ENCODE results near the gene FLT4. TPM values are rescaled to one million over a fixed set of nuclear protein-coding genes. Genes with fewer than 3 reads are reported as not detected.
A peak's percentile ranks its signal among the peaks of the same experiment; 100 is the strongest.

Gene FLT4
- polyA plus RNA-seq, 6 donors from 2014 or later = not detected

- DNase-seq = no peak
- no peaks in the 10 kb centered on the region for H3K4me1 Mint-ChIP-seq
- H3K27ac Mint-ChIP-seq = no peak overlapping the region
- no peak overlapping the region for H3K4me3 Mint-ChIP-seq
- ATAC-seq (ENCODE audit: low read depth in 2 of 2) = no peak
- H3K27me3 Mint-ChIP-seq = peaks cover 0 to 8% (median 4%) of the 10 kb centered on the region in 3 donors
- H3K9me3 Mint-ChIP-seq = no peaks in the 10 kb centered on the region
- H3K36me3 Mint-ChIP-seq = no peaks in the 10 kb centered on the region
Measured at GRCh38 chr5:180600554-180601041, 48.8 kb downstream of the FLT4 start.

DNA sequence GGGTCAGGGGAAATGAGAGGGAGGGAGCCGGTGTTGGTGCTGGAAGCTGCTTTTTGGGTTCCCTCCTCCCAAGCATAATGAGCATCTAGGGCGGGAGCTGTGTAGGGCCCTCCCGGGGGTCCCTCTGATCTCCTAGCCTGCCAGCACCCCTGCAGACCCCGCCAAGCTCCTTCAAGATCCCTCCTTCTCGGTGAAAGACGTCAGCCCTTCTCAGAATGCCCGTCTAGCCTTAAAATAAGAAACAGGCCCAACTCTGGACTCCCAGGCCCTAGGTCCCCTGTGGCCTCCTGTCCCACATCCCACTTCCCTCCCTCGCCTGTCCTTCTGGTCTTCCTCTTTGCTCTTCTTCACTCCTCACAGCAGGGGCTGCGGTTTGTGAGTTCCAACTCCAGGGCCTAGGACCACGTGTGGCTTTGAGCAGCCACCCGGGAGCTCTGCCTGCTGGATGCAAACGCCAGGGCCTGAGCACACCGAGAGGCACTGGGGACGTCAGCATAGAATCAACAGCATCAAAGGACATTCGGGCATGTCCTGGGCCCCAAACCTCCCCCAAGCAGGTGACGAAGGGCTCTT is 49.3 kb downstream of the FLT4 start:
- ATAC-seq (ENCODE audit: low read depth in 2 of 2) = no peak
- no peak for DNase-seq
- Mint-ChIP-seq H3K9me3 (peaks cover 0 to 1% (median 0%) of the 10 kb centered on the region in 7 donors), H3K27ac (no peak overlapping the region), H3K36me3 (no peaks in the 10 kb centered on the region), H3K4me3 (no peak overlapping the region), H3K27me3 (peaks cover 0 to 8% (median 4%) of the 10 kb centered on the region in 3 donors), H3K4me1 (no peaks in the 10 kb centered on the region)

DNA sequence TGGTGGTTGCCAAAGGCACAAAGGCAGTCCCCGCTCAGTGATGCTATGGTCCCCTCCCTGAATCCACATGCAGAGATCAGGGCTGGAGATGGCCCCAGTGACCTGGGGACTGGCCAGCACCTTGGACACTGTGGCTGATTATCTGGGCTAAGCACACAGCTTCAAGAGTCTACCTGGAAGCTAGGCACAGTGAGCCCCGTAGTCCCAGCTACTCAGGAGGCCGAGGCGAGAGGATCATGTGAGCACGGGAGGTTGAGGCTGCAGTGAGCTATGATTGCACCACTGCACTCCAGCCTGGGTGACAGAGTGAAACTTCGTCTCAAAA is 49.8 kb downstream of the FLT4 start:
- no peaks in the 10 kb centered on the region for H3K36me3 Mint-ChIP-seq
- no peak overlapping the region for H3K4me3 Mint-ChIP-seq
- ATAC-seq (ENCODE audit: low read depth in 2 of 2) (no peak), DNase-seq (no peak)
- no peak overlapping the region for H3K27ac Mint-ChIP-seq
- peaks cover 3 to 8% (median 4%) of the 10 kb centered on the region in 3 donors for H3K27me3 Mint-ChIP-seq
- peaks cover 0 to 4% (median 0%) of the 10 kb centered on the region in 7 donors for H3K9me3 Mint-ChIP-seq
- no peaks in the 10 kb centered on the region for H3K4me1 Mint-ChIP-seq

DNA sequence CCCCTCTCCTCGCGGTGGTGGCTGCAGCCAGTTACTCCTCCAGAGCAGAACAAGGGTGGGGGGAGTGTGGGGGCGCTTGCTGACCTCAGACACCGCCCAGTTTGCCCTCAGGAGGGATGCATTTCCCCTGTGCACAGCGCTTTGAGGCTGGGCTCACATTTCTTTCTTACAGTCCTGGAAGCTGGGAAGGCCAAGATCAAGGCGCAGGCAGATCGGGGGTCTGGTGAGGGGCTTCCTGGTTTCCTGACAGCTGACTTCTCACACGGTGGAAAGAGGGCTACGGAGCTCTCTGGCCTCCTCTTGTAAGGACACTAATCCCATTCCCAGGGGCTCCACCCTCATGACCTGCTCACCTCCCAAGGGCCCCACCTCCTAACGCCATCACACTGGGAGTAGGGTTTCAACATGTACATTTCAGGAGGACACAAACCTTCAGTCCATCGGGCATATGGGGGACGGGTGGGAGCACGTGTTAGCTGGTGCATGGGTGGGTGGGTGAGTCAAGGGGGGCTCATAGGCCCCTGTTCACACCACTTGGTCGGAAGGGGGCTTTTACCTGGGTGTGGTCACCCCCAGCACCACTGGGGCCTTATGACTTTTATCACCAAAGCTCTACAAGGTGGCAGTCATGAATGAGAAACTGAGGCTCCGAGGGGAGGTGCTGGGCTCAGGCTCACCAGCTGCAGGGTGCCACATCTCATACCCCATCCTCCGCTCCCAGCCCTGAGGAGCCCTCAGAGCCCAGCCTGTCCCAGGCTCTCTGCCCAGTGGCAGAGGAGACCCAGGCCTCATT is 50.4 kb downstream of the FLT4 start:
- no peaks in the 10 kb centered on the region for H3K4me1 Mint-ChIP-seq

DNA sequence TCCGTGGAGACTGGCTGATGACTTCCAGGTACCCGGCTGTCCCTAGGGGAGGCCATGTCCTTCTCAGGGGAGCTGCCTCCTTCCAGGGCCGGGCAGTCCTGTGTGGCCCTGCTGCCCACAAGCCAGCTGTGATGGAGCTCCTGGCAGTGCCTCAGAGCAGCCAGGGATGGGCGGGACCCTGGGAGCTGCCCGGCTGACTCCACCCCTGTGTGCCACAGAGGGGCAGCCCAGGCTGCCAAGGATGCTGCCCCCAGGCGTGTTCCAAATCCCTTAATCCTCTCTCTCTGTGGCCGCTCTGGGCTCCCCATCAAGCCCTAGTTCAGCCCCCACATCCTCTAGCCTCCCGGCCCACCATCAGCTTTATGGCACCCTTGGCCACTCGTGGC is 51.1 kb downstream of the FLT4 start:
- Mint-ChIP-seq H3K4me3 (no peak overlapping the region), H3K4me1 (no peaks in the 10 kb centered on the region), H3K9me3 (peaks cover 0 to 4% (median 0%) of the 10 kb centered on the region in 7 donors), H3K27ac (no peak overlapping the region), H3K27me3 (peaks cover 10 to 15% (median 15%) of the 10 kb centered on the region in 3 donors), H3K36me3 (no peaks in the 10 kb centered on the region)
- DNase-seq = no peak
- no peak for ATAC-seq (ENCODE audit: low read depth in 2 of 2)

More for the DNA sequence above, 50.4 kb downstream of the FLT4 start:
- no peaks in the 10 kb centered on the region for H3K36me3 Mint-ChIP-seq
- ATAC-seq (ENCODE audit: low read depth in 2 of 2) = no peak
- H3K9me3 Mint-ChIP-seq = peaks cover 0 to 4% (median 0%) of the 10 kb centered on the region in 7 donors
- no peak overlapping the region for H3K4me3 Mint-ChIP-seq
- no peak for DNase-seq
- H3K27ac Mint-ChIP-seq = no peak overlapping the region
- H3K27me3 Mint-ChIP-seq = peaks cover 6 to 8% (median 8%) of the 10 kb centered on the region in 3 donors

DNA sequence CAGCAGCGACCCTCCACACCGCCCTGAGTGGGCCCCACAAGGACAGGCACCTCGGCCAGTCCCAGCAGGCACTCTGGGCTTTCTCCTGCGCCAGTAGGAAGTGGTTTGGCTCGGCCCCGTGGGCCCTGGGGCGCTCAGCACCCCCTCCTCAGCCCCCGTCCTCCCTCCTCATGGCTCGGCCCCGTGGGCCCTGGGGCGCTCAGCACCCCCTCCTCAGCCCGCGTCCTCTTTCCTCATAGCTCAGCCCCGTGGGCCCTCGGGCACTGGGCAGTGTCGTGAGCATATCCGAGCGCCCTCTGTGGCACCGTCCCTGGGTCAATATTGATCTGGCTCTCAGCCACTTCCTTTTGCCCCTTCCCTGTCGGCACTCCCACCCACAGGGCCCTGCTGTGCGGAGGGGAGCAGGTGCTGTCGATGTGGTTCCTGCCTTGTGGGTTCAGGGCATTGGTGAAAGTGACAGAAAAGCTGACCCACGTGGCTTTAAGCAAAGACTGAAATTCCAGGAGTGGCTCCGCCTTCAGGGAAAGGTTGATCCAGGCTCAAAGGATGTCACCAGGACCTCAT is 52.6 kb downstream of the FLT4 start:
- Mint-ChIP-seq H3K9me3 (peaks cover 0 to 4% (median 0%) of the 10 kb centered on the region in 7 donors), H3K27me3 (peaks cover 18 to 31% (median 29%) of the 10 kb centered on the region in 3 donors), H3K27ac (no peak overlapping the region), H3K4me3 (no peak overlapping the region), H3K36me3 (peaks cover 0 to 8% of the 10 kb centered on the region in 2 donors), H3K4me1 (peaks cover 4 to 5% (median 4%) of the 10 kb centered on the region in 3 donors)
- ATAC-seq (ENCODE audit: low read depth in 2 of 2) (no peak), DNase-seq (no peak)

DNA sequence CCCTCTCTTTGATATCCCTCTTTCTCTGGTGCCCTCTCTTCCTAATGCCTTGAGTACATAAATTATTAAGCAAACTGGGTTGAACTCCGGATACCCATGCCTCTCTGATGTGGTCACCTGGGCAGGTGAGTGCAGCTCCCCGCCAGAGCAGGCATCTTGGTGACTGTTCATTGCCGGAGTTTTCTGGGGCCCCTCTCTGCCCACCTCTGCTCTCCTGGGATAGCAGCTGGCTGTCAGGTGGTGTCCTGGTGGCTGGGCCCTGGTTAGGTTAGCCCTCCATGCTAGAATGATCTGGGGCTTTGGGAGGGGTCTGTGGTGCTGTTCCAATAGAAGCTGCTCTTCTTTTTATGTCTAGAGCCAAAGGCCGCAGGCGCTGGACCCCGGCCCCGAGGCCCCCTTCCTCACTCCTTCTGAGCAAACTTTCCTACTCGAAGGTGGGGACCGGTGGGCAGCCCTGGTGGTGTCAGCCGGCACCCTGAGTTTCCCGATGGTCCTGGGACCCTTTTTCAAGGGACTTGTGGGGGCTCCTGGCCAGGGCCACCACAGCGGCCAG is 53.2 kb downstream of the FLT4 start:
- DNase-seq = no peak

GRCh38 chr5:180595381-180596114 is 53.9 kb downstream of the FLT4 start:
- Mint-ChIP-seq H3K27ac (no peak overlapping the region), H3K4me3 (no peak overlapping the region), H3K27me3 (peaks cover 18 to 32% (median 29%) of the 10 kb centered on the region in 3 donors), H3K4me1 (peaks cover 4 to 5% (median 4%) of the 10 kb centered on the region in 3 donors), H3K9me3 (peaks cover 0 to 4% (median 0%) of the 10 kb centered on the region in 7 donors), H3K36me3 (peaks cover 0 to 8% of the 10 kb centered on the region in 2 donors)
- DNase-seq (no peak), ATAC-seq (ENCODE audit: low read depth in 2 of 2) (no peak)

More for the DNA sequence above, 53.2 kb downstream of the FLT4 start:
- Mint-ChIP-seq H3K4me3 (no peak overlapping the region), H3K27ac (no peak overlapping the region), H3K9me3 (peaks cover 0 to 4% (median 0%) of the 10 kb centered on the region in 7 donors), H3K4me1 (peaks cover 4 to 5% (median 4%) of the 10 kb centered on the region in 3 donors), H3K36me3 (peaks cover 0 to 8% of the 10 kb centered on the region in 2 donors), H3K27me3 (peaks cover 18 to 32% (median 29%) of the 10 kb centered on the region in 3 donors)
- no peak for ATAC-seq (ENCODE audit: low read depth in 2 of 2)

DNA sequence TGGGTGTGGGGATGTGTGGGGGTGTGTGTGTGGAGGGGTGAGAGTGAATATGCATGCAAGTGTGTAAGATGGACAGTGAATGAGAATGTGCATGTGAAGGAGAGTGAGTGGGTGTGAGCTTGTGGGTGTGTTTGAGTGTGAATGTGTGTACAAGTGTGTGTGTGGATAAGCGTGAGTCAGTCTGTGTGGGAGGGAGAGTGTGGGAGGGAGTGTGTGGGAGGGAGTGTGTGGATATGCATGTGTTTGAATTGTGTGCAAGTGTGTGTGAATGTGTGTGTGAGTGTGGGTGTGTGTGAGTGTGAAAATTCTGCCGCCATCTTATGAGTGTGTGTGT is 54.4 kb downstream of the FLT4 start:
- Mint-ChIP-seq H3K9me3 (peaks cover 0 to 4% (median 0%) of the 10 kb centered on the region in 7 donors), H3K27me3 (peaks cover 18 to 32% (median 30%) of the 10 kb centered on the region in 3 donors), H3K4me1 (peaks cover 4 to 5% (median 4%) of the 10 kb centered on the region in 3 donors), H3K4me3 (no peak overlapping the region), H3K27ac (peak overlapping the region in 1 of 6 donors; percentile 58), H3K36me3 (peaks cover 0 to 8% of the 10 kb centered on the region in 2 donors)
- ATAC-seq (ENCODE audit: low read depth in 2 of 2) (no peak), DNase-seq (no peak)

- Mint-ChIP-seq H3K9me3 (peaks cover 0 to 4% (median 0%) of the 10 kb centered on the region in 7 donors), H3K4me3 (no peak overlapping the region), H3K27ac (peak overlapping the region in 1 of 6 donors; percentile 65), H3K27me3 (peaks cover 18 to 35% (median 32%) of the 10 kb centered on the region in 3 donors), H3K4me1 (peaks cover 4 to 5% (median 4%) of the 10 kb centered on the region in 3 donors), H3K36me3 (peaks cover 0 to 8% of the 10 kb centered on the region in 2 donors)
- DNase-seq (no peak), ATAC-seq (ENCODE audit: low read depth in 2 of 2) (no peak)
Measured at GRCh38 chr5:180594311-180595045, 54.9 kb downstream of the FLT4 start.

DNA sequence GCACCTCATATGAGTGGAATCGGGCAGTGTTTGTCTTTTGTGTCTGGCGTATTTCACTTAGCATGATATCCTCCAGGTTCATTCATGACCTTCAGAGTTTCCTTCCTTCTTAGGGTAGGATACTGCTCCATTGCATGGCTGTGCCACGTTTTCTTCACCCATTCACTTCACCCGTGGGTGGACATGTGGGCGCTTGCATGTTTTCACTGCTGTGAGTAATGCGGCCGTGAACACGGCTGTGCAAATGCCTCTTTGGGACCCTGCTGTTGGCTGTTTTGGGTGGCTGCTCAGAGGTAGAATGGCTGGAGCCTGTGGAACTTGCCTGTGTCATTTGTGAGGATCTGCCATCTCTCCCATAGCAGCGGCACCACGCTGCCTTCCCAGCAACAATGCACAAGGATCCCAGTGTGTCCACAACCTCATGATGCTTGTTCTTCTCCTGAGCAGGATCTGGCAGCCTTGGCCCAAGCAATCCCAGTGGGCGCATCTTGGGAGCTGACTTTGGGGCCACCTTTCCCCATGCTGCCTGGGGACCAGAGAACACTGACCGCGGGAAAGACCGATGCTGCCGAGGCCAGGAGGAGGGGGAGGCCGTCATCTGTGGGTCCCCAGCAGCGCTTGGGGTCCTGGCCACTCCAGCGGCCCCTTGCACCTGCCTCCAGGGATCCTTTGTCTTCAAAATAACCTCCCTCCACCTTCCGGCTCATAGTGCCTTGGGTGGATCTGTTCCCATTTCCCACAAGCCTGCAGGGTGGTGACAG is 55.8 kb downstream of the FLT4 start:
- peaks cover 20 to 41% (median 25%) of the 10 kb centered on the region in 3 donors for H3K27me3 Mint-ChIP-seq
- ATAC-seq (ENCODE audit: low read depth in 2 of 2) = no peak
- DNase-seq = no peak
- H3K36me3 Mint-ChIP-seq = peaks cover 0 to 8% of the 10 kb centered on the region in 2 donors
- H3K4me1 Mint-ChIP-seq = peaks cover 4 to 5% (median 4%) of the 10 kb centered on the region in 3 donors
- no peak overlapping the region for H3K4me3 Mint-ChIP-seq
- H3K27ac Mint-ChIP-seq = peak overlapping the region in 1 of 6 donors; percentile 73
- peaks cover 0 to 4% (median 0%) of the 10 kb centered on the region in 7 donors for H3K9me3 Mint-ChIP-seq

GRCh38 chr5:180592176-180592575 is 57.2 kb downstream of the FLT4 start:
- H3K4me3 Mint-ChIP-seq = peak overlapping the region in 4 of 8 donors; percentile 3 to 81 (median 38)
- peaks cover 0 to 4% (median 0%) of the 10 kb centered on the region in 7 donors for H3K9me3 Mint-ChIP-seq
- peaks cover 24 to 46% (median 24%) of the 10 kb centered on the region in 3 donors for H3K27me3 Mint-ChIP-seq
- DNase-seq (no peak), ATAC-seq (ENCODE audit: low read depth in 2 of 2) (no peak)
- H3K36me3 Mint-ChIP-seq = peaks cover 0 to 8% of the 10 kb centered on the region in 2 donors
- no peak overlapping the region for H3K27ac Mint-ChIP-seq
- H3K4me1 Mint-ChIP-seq = peaks cover 4 to 5% (median 4%) of the 10 kb centered on the region in 3 donors

Data from naive B cell (primary cell).